Mesothelial cell of epicardium (in vitro differentiated cells): ENCODE data around the gene BMPR1B. TPM values are rescaled to one million over a fixed set of nuclear protein-coding genes. Genes with fewer than 3 reads are reported as not detected.
A peak's percentile ranks its signal among the peaks of the same experiment; 100 is the strongest.

Experiments
- DNase-seq, 2 experiments: peaks; one replicate each; pipeline ENCODE4 v3.0.0; 2021; ENCODE audit warnings: low spot score in 2 of 2; ENCODE audit not compliant: unreplicated experiment in 2 of 2
- H3K27ac Mint-ChIP-seq: 2 replicates; pipeline ENCODE4 v1.8.0; 2021; ENCODE audit warnings: mixed read lengths
- H3K27me3 Mint-ChIP-seq: 2 replicates; pipeline ENCODE4 v1.8.0; 2021; ENCODE audit warnings: low read depth, mixed read lengths
- H3K36me3 Mint-ChIP-seq: 2 replicates; pipeline ENCODE4 v1.8.0; 2021; ENCODE audit warnings: mixed read lengths
- H3K4me1 Mint-ChIP-seq: 2 replicates; pipeline ENCODE4 v1.8.0; 2021; ENCODE audit warnings: mixed read lengths
- H3K4me3 Mint-ChIP-seq: 2 replicates; pipeline ENCODE4 v1.8.0; 2021; ENCODE audit warnings: mild to moderate bottlenecking, moderate library complexity, mixed read lengths
- H3K9me3 Mint-ChIP-seq: 2 replicates; pipeline ENCODE4 v1.8.0; 2021; ENCODE audit warnings: mixed read lengths
- total RNA-seq: library from RNA; stranded (reverse); gene quantifications from 3 replicates; pipeline ENCODE4 v1.2.1, GENCODE V29; 2021
- TF ChIP-seq, protein P1 (sequence below): fragments of 200-600 bp; sonication (generic); IDR thresholded peaks from one replicate; pipeline ENCODE4 v1.5.0; 2021; ENCODE audit warnings: antibody characterized with exemption; ENCODE audit not compliant: unreplicated experiment

BMPR1B gene
- total RNA-seq, 1 donor from 2014 or later = 2.6 TPM

GRCh38 chr4:94758141-94758699, 465 bp downstream of the BMPR1B start:
- TF ChIP-seq, protein P1, sequence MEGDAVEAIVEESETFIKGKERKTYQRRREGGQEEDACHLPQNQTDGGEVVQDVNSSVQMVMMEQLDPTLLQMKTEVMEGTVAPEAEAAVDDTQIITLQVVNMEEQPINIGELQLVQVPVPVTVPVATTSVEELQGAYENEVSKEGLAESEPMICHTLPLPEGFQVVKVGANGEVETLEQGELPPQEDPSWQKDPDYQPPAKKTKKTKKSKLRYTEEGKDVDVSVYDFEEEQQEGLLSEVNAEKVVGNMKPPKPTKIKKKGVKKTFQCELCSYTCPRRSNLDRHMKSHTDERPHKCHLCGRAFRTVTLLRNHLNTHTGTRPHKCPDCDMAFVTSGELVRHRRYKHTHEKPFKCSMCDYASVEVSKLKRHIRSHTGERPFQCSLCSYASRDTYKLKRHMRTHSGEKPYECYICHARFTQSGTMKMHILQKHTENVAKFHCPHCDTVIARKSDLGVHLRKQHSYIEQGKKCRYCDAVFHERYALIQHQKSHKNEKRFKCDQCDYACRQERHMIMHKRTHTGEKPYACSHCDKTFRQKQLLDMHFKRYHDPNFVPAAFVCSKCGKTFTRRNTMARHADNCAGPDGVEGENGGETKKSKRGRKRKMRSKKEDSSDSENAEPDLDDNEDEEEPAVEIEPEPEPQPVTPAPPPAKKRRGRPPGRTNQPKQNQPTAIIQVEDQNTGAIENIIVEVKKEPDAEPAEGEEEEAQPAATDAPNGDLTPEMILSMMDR = no peak
- no peaks in the 10 kb centered on the region for H3K36me3 Mint-ChIP-seq
- H3K4me1 Mint-ChIP-seq = peaks cover 16% of the 10 kb centered on the region
- peak overlapping the region; percentile 75 for H3K4me3 Mint-ChIP-seq
- peaks cover 88% of the 10 kb centered on the region for H3K27me3 Mint-ChIP-seq
- H3K27ac Mint-ChIP-seq = peak overlapping the region; percentile 13
- DNase-seq = peak; percentile 35 to 61
- H3K9me3 Mint-ChIP-seq = no peaks in the 10 kb centered on the region

- TF ChIP-seq, protein P1 = no peak
- Mint-ChIP-seq H3K27ac (peak overlapping the region; percentile 13), H3K4me1 (peaks cover 22% of the 10 kb centered on the region), H3K27me3 (peaks cover 81% of the 10 kb centered on the region), H3K4me3 (peak overlapping the region; percentile 75), H3K9me3 (no peaks in the 10 kb centered on the region), H3K36me3 (no peaks in the 10 kb centered on the region)
- no peak for DNase-seq
Measured at GRCh38 chr4:94758700-94759399, 1.1 kb downstream of the BMPR1B start.

- Mint-ChIP-seq H3K4me1 (peaks cover 23% of the 10 kb centered on the region), H3K27ac (no peak overlapping the region), H3K4me3 (peak overlapping the region; percentile 75), H3K27me3 (peaks cover 81% of the 10 kb centered on the region), H3K36me3 (no peaks in the 10 kb centered on the region), H3K9me3 (no peaks in the 10 kb centered on the region)
- DNase-seq = no peak
- TF ChIP-seq, protein P1 = no peak
Measured at GRCh38 chr4:94759767-94760211, 2.0 kb downstream of the BMPR1B start.

DNA sequence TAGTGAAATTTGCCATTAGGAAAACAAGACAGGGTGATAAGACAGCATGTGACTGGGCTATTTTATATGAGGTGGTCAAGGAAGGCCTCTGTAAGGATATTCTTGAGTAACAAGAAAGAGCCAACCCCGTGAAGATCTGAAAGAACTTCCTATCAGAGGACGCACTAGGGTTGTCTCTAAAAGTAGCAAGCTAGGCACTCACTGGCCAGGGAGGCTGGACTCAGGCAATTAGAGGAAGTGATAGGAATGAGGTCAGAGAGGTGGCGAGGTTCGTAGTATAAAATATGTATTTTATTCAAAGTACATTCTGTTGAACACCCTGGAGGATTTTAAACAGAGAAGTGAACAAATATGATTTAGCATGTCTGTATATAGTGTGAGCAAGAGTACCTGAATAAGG, 4.6 kb downstream of the BMPR1B start:
- no peak overlapping the region for H3K27ac Mint-ChIP-seq
- no peaks in the 10 kb centered on the region for H3K9me3 Mint-ChIP-seq
- TF ChIP-seq, protein P1 = no peak

GRCh38 chr4:94763005-94763404, 5.2 kb downstream of the BMPR1B start:
- no peak overlapping the region for H3K27ac Mint-ChIP-seq
- peaks cover 58% of the 10 kb centered on the region for H3K27me3 Mint-ChIP-seq
- H3K4me1 Mint-ChIP-seq = peaks cover 17% of the 10 kb centered on the region
- no peaks in the 10 kb centered on the region for H3K9me3 Mint-ChIP-seq
- H3K4me3 Mint-ChIP-seq = no peak overlapping the region
- TF ChIP-seq, protein P1 = no peak
- no peaks in the 10 kb centered on the region for H3K36me3 Mint-ChIP-seq
- no peak for DNase-seq

More for the DNA sequence above, 4.6 kb downstream of the BMPR1B start:
- H3K27me3 Mint-ChIP-seq = peaks cover 62% of the 10 kb centered on the region
- no peak for DNase-seq
- H3K36me3 Mint-ChIP-seq = no peaks in the 10 kb centered on the region
- no peak overlapping the region for H3K4me3 Mint-ChIP-seq
- peaks cover 18% of the 10 kb centered on the region for H3K4me1 Mint-ChIP-seq
